Measurements from ENCODE around the gene IDI1.

GRCh38 chr10:1029838-1030237, 19.1 kb downstream of the IDI1 start:
- TF ChIP-seq CTCF (IDR thresholded peaks at IDR 0.05), result no peak
- TF ChIP-seq POLR2A (IDR thresholded peaks at IDR 0.05), result no peak
